Stimulated activated CD4-positive, alpha-beta T cell treated with anti-CD3 and anti-CD28 coated beads, TNF-alpha, amount 100 ng/mL, for 4 hours (primary cell): Measurements from ENCODE around the gene TAF8.

ENCODE experiments used
- DNase-seq, 3 experiments: peaks; one replicate each; pipeline ENCODE4 v3.0.0-alpha.2; 2020; ENCODE audit warnings: low read depth in 3 of 3

The TAF8 gene

GRCh38 chr6:42099340-42100028, 49.2 kb downstream of the TAF8 start:
- DNase-seq: no peak

GRCh38 chr6:42100029-42100901, 49.9 kb downstream of the TAF8 start:
- DNase-seq: no peak

DNA sequence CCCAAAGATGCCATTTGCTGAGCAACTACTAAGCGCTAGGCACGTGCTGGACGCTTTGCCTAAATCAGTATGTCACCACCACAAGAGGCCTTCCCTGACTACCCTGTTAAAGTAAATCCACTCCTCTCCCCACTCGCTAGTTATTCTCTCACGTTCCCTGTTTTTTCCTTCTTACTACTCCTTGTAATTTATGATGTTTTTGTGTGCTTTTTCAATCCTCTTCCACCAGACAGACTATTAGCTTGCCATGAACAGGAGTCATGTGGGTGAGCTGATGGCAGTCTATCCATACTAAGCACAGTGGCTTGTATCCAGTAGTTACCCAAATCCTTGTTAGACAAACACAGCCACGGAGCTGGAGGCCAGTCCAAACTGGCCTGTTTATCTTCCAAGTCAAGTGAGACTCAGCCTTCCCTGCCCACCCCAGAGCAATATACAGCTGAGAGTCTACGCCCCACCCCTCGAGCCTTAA, 50.9 kb downstream of the TAF8 start:
- no peak for DNase-seq

GRCh38 chr6:42103216-42103615, 52.9 kb downstream of the TAF8 start:
- DNase-seq: no peak

DNA sequence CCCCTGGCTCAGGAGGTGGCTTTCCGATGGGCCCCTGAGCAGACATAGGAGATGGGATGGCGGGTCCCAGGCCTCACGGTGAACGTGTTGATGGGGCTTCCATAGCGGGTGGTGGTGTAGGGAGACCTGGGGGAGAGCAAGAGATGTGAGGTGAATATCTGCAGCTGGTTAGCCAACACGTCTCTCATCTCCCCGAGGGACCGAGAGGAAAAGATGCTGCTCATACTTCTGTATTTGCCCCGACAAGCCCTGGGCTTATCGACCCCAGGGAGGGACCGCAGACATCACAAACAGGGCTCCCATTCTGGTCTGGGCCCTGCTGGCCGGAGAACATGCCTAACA, 53.4 kb downstream of the TAF8 start:
- DNase-seq: no peak

- DNase-seq: peak; percentile 42 to 66 (median 43)
Observed at GRCh38 chr6:42104095-42104803, 53.9 kb downstream of the TAF8 start.

- DNase-seq: no peak
Observed at GRCh38 chr6:42104804-42105125, 54.4 kb downstream of the TAF8 start.

DNA sequence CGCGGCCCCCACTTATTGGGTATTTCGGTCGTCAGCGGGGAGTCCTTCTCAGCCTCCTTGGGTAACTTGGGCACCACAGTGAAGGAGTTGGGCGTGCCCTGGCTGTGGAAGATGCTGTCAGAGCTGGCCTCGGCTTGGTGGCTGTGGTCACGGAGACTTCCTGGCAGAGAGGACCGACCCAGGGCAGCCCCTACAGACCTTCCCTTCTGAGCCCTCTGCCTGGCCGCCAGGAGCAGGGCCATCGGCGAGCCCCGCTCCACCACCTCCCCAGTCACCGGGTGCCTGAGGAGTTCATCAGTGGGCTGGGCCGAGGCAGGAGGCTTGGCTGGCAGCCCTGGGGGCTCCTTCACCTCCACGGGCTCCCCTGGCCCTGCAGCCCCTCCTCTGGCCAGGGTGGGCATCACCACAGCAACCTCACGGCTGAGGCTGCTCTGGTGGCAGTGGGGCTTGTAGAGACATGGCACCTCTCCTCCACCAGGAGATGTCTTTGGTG, 54.9 kb downstream of the TAF8 start:
- no peak for DNase-seq

- DNase-seq: no peak
Observed at GRCh38 chr6:42105709-42106108, 55.4 kb downstream of the TAF8 start.

- DNase-seq: no peak
Observed at GRCh38 chr6:42106112-42107023, 56.0 kb downstream of the TAF8 start.

DNA sequence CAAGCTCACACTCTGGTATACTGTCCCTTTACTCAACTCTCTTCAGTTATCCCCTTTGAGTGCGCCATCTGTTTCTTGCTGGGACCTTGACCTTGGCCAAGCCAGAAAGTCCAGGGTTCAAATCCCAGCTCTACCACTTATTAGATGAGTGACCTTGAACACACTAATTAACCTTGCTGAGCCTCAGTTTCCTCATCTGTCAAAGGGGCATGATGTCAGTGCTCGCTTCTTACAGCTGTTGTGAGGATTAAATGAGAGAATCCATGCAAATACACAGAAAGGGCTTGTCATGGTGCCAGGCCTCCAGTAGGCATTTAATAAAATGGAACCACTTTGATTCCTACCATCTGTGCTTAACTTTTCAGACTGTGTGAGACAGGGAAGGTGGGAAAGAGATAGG, 57.7 kb downstream of the TAF8 start:
- DNase-seq: no peak

- DNase-seq: no peak
Observed at GRCh38 chr6:42110683-42111082, 60.4 kb downstream of the TAF8 start.

- no peak for DNase-seq
Observed at GRCh38 chr6:42112351-42112750, 62.0 kb downstream of the TAF8 start.

DNA sequence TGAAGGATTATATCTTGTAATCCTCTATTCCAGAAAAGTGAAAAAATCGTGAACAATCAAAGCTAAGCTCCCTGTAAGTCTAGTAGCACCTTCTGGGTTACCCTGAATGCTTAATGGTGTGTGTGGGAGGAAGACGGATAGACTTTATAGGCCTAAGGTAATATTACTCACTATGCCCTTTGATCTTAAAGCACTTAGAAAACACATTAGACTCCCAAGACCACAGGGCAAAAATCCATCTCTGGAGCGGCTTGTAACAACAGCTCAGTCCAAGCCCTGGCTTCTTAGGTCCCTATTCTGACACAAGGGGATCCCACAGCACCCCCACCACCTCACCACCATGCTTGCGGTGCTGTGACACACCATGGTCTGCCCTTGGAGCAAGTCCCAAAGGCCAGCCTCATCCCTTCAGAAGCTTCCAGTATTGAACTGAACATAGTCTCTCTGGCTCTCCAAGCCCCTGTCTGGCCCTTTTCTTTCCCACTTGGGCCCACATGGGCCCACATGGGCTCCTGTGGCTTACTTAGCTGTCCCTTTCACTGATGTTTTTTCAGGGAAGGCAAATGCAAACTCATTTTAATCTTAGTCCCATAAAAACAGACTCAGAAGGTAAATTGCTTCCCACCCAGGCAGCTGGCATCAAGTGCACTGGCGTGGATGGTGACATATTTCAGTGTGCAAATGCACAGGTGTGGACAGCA, 63.8 kb downstream of the TAF8 start:
- DNase-seq: no peak

GRCh38 chr6:42117843-42118161, 67.5 kb downstream of the TAF8 start:
- no peak for DNase-seq

DNA sequence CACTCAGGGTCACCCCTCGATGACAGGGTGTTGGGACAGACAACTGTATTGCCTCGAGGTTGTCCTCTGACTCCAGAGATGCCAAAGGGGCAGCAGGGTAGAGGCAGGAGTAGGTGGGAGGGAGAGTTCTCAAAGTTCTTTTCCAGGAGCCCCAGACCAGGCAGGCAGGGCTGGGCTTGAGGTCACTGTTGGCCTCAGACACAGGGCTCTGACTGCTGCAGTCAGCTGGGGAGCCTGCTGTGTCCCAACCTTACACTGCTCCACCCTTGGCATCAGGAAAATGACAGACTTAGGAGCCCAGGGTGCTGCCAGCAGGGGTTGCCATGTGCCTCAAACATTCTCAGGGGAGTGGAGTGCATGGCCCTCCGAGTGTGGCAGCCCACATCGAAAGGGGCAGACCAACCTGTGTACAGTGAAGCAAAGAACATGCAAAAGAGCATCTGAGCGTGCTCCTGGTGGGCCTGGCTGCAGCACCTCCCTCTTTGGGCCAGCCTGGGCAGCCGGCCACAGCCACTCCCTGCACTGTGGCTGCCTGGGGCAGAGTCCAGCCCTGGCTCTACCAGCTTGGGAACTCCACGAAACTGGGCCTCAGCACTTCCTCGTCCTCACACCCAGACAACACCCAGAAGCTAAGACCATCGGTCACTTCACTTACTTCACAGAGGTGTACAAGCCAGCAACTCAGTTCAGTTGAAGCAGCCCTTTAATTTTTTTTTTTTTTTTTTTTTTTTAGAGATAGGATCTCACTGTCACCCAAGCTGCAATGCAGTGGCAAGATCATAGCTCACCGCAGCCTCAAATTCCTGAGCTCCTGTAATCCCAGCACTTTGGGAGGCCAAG, 68.1 kb downstream of the TAF8 start:
- DNase-seq: no peak

GRCh38 chr6:42120895-42121865, 70.9 kb downstream of the TAF8 start:
- no peak for DNase-seq

- no peak for DNase-seq
Observed at GRCh38 chr6:42123379-42124103, 73.2 kb downstream of the TAF8 start.
